NCI-H748 (cell line): Measurements from ENCODE around the gene TSTD2.
A peak's percentile ranks its signal among the peaks of the same experiment; 100 is the strongest.
"Not testable (repeated sequence)": the region's sequence is repeated elsewhere in the genome, so short reads cannot be mapped to it uniquely, and the experiment has no call there.

ENCODE experiments used
- DNase-seq: peaks from one replicate; lab custom pipeline; 2025; ENCODE audit not compliant: unreplicated experiment; lab: John Stamatoyannopoulos, UW

The TSTD2 gene

GRCh38 chr9:97632248-97632984, 752 bp downstream of the TSTD2 start:
- no peak for DNase-seq

DNA sequence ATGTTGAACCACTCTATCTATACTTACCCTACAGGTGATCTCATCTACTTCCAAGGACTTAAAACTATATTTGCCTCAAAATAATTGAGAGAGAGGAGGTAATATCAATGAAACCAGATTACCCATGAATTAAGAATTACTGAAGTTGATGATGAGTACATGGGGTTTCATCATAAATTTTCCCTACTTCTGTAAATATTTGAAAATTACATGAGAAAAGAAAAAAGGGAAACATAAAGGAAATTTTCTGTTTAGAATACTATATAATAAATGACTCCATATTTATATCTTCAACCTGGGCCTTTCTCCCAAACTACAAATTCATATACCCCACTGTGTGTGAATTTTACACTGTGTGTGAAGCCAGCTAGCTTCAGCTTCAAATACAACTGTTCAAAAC, 2.6 kb downstream of the TSTD2 start:
- DNase-seq: no peak

DNA sequence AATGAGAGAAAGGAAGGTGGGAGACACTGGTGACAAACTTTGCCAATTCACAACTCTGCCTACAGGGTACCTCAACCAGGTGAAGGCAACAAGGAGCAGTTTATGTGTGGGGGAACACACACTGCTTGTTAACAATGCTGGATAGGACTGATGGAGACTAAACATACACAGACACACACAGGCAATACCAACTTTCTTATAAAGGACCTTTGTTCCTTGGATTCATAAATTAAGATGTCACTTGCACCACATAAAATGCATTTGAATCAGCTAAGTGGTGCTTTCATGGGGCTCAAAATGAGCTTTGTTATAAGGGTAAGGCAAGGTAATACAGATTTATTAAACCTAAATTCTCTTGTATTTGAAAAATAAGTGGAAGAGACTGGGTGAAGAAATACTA, 4.0 kb downstream of the TSTD2 start:
- no peak for DNase-seq

GRCh38 chr9:97628668-97629067, 4.5 kb downstream of the TSTD2 start:
- no peak for DNase-seq

- no peak for DNase-seq
Observed at GRCh38 chr9:97627624-97628023, 5.5 kb downstream of the TSTD2 start.

DNA sequence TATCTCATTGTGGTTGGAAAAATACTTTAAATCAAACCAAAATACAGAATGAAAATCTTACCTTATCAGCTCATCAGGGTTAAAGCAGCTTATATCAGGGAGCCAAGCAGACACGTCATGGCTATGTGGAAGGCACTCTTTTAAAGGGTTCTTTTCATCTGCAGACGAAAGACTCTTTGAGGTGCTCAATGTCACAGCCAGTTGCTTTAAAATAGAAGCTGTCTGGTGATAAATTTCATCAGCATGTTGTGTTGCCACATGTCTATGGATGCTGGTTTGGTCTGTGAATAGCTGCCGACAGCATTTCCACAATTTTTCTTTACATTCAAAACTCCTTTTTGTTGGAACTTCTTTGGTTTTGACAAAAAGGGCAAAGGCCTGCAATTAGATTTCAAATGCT, 7.5 kb downstream of the TSTD2 start:
- no peak for DNase-seq

DNA sequence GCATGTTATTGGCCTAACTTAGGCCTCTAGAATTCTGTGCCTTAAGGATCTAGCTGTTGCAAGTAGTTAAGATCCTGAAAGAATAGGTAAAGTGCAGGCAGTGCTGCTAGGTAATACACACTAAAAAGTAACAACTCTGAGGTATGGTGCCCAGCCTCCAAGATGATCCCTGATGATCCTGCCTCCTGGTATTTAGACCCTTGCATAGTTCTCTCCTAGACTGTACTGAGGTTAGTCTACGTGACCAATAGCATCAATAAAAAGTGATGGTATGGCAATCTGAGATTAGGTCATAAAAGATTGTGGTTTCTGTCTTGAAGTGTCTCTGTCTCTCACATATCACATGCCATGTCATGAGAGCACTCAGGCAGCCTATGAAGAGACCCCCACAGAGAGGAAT, 9.2 kb downstream of the TSTD2 start:
- no peak for DNase-seq

- DNase-seq: not testable (repeated sequence)
Observed at GRCh38 chr9:97622483-97622882, 10.7 kb downstream of the TSTD2 start.

DNA sequence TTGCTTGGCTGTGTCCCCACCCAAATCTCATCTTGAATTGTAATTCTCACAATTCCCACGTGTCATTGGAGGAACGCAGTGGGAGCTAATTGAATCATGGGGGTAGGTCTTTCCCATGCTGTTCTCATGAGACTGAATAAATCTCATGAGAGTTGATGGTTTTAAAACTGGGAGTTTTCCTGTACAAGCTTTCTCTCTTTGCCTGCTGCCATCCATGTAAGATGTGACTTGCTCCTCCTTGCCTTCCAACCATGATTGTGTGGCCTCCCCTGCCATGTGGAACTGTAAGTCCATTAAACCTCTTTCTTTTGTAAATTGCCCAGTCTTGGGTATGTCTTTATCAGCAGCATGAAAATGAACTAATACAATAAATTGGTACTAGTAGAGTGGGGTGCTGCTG, 13.1 kb downstream of the TSTD2 start:
- DNase-seq: not testable (repeated sequence)

GRCh38 chr9:97617939-97618416, 15.2 kb downstream of the TSTD2 start:
- no peak for DNase-seq

DNA sequence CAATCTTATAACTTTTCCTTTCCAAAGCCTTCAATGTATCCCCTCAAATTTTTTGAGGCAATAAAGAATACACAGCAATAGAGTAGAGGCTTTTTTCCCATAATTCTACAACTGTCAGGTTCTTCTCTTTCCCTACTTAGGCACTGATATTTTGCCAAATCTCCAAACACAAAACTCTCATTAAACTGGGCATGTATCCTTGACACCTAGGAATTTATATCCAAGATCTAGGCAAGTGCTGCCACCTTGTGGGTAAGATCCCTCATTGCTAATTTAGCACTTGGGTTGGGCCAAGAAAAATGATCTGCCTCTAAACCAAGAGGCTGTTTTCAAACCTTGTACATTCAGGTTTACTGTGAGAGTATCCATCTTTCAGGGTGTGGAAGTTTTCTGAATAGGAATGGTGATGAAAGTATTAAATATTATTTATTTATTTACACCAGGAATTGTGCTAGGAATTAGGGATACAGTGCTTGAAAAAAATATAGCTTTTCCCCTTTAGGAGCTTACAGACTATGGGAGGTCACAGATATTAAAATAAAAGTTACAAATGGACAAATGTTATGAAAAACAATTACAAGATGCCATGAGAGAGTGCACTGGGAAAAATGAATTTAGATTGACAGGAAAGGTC, 17.6 kb downstream of the TSTD2 start:
- DNase-seq: peak; percentile 57

- no peak for DNase-seq
Observed at GRCh38 chr9:97604901-97605645, 28.1 kb downstream of the TSTD2 start.

- no peak for DNase-seq
Observed at GRCh38 chr9:97602430-97602829, 30.7 kb downstream of the TSTD2 start.

DNA sequence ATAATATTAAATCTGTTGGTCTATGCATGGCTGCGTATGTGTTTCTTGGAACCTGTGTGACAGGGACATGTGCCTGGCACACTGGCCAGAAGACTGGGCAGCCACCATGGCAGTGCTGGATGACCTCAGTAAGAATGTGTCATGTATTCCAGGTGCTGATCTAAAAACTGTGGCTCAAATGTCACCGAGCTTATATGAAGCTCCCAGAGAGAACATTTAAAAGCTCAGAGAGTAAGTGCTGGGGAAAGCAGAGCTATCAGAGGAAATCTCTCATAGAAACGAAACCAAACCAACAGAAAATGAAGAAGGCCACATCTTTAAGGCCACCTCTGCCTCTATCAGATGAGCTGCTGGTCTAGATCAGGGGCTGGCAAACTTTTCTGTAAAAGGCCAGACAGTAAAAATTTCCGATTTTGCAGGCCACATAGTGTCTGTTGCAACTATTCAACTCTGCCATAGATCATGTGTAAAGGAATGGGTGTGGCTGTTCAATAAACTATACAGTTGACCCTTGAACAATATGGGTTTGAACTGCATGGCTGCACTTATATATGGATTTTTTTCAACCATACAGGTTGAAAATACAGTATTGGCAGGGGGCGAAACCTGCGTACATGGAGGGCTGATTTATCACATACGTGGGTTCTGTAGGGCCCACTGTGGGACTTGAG, 31.8 kb downstream of the TSTD2 start:
- no peak for DNase-seq

GRCh38 chr9:97600531-97601227, 32.5 kb downstream of the TSTD2 start:
- no peak for DNase-seq

- DNase-seq: no peak
Observed at GRCh38 chr9:97599314-97599846, 33.8 kb downstream of the TSTD2 start.

DNA sequence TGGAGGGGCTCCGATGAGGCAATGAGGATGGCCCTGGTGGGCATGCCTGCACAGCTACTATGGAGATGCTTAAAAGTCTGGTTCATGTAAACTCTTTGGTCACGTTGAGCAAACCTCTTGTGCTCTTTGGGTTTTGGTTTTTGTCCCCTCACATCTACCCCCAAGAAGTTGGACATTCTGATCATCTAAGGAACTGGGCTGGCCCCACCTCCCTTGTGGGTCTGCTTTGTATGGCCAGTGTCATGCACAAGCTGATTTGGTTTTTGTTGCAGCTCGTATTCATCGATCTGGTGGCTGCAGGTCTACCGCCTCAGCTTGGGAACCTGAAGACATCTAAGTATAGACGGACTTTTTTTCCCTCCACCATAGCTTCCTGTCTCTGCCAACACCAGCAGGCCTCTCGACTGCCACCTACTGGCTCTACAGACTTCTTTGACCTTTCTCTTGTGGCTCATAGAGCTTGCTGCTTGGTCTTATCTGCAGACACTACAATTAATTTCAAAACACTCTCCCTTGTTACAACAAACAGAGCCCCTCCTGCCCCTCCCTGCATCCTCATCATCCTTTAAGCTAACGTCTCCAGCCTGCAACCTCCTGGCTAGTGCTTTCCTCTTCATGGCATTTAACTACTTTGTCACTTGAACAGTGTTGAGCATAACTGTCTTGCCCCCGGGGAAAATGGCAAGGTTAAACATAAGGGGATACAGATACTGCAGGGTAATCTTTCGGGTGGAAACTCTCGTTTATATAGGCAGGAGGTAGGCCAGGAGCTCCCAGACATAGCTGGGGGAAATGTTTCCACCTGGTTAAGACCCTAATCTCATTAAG, 34.5 kb downstream of the TSTD2 start:
- peak; percentile 80 for DNase-seq

- no peak for DNase-seq
Observed at GRCh38 chr9:97596906-97597305, 36.3 kb downstream of the TSTD2 start.

GRCh38 chr9:97594381-97594921, 38.7 kb downstream of the TSTD2 start:
- no peak for DNase-seq
